Stromal cell of bone marrow (primary cell): ENCODE data around the gene MYO15A.

Experiments
- DNase-seq: peaks from one replicate; pipeline ENCODE4 v3.0.0-alpha.2; 2012; ENCODE audit warnings: low read depth

The MYO15A gene

GRCh38 chr17:18159551-18160120, 51.1 kb downstream of the MYO15A start:
- DNase-seq = no peak

- no peak for DNase-seq
Observed at GRCh38 chr17:18160128-18160856, 51.7 kb downstream of the MYO15A start.

- DNase-seq = no peak
Observed at GRCh38 chr17:18161207-18162145, 52.9 kb downstream of the MYO15A start.

- no peak for DNase-seq
Observed at GRCh38 chr17:18163547-18163946, 55.0 kb downstream of the MYO15A start.

GRCh38 chr17:18166894-18167293, 58.3 kb downstream of the MYO15A start:
- DNase-seq = no peak

GRCh38 chr17:18167421-18167820, 58.9 kb downstream of the MYO15A start:
- DNase-seq = no peak

GRCh38 chr17:18172531-18173278, 64.1 kb downstream of the MYO15A start:
- DNase-seq = no peak

- DNase-seq = no peak
Observed at GRCh38 chr17:18173740-18174139, 65.2 kb downstream of the MYO15A start.

- no peak for DNase-seq
Observed at GRCh38 chr17:18176176-18176575, 67.6 kb downstream of the MYO15A start.

- DNase-seq = no peak
Observed at GRCh38 chr17:18177133-18177532, 68.6 kb downstream of the MYO15A start.

GRCh38 chr17:18177722-18178121, 69.2 kb downstream of the MYO15A start:
- DNase-seq = no peak

- DNase-seq = no peak
Observed at GRCh38 chr17:18179196-18179595, 70.6 kb downstream of the MYO15A start.

GRCh38 chr17:18179804-18180203, 71.2 kb downstream of the MYO15A start:
- no peak for DNase-seq

GRCh38 chr17:18181358-18181757, 72.8 kb downstream of the MYO15A start:
- DNase-seq = no peak

- DNase-seq = no peak
Observed at GRCh38 chr17:18182110-18182977, 73.8 kb downstream of the MYO15A start.

- peak; percentile 62 for DNase-seq
Observed at GRCh38 chr17:18182978-18183333, 74.4 kb downstream of the MYO15A start.

- peak; percentile 99 for DNase-seq
Observed at GRCh38 chr17:18183334-18184142, 75.0 kb downstream of the MYO15A start, which contains the start of gene ALKBH5. ALKBH5 (plus strand) TSS chr17:18183828; CDS start chr17:18184244, 416 bp downstream.

- DNase-seq = no peak
Observed at GRCh38 chr17:18184143-18185031, 75.8 kb downstream of the MYO15A start.

GRCh38 chr17:18185391-18185790, 76.8 kb downstream of the MYO15A start:
- DNase-seq = no peak
